ENCODE results near the gene CEP57. TPM values are rescaled to one million over a fixed set of nuclear protein-coding genes. Genes with fewer than 3 reads are reported as not detected.

CEP57 gene
- total RNA-seq, 4 donors from 2014 or later = 44.5 to 68.5 (median 57.0) TPM

DNA sequence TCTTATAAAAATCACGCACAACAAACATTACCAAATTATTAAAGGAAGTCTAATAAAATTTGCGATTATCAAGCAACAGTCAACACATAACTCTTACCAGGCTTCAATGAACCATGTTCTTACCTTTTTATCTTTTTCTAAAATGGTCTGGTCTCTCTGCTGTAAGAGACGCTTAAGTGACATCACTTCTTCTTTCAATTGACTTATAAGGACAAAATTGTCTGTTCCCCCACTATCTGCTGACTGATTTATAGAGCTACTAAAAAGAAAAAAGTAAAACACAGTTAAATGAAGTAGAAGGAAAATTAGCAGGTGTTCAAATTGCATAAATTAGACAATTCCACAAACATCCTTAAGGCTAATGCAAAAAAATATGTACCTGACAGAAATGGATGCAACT is 11.6 kb upstream of the CEP57 start:
- Histone ChIP-seq H3K27ac (no peak overlapping the region), H3K4me1 (no peaks in the 10 kb centered on the region), H3K4me3 (no peak overlapping the region), H3K27me3 (no peaks in the 10 kb centered on the region), H3K9me3 (no peaks in the 10 kb centered on the region), H3K36me3 (peaks cover 0 to 75% (median 0%) of the 10 kb centered on the region in 3 donors)
- TF ChIP-seq, protein P1, sequence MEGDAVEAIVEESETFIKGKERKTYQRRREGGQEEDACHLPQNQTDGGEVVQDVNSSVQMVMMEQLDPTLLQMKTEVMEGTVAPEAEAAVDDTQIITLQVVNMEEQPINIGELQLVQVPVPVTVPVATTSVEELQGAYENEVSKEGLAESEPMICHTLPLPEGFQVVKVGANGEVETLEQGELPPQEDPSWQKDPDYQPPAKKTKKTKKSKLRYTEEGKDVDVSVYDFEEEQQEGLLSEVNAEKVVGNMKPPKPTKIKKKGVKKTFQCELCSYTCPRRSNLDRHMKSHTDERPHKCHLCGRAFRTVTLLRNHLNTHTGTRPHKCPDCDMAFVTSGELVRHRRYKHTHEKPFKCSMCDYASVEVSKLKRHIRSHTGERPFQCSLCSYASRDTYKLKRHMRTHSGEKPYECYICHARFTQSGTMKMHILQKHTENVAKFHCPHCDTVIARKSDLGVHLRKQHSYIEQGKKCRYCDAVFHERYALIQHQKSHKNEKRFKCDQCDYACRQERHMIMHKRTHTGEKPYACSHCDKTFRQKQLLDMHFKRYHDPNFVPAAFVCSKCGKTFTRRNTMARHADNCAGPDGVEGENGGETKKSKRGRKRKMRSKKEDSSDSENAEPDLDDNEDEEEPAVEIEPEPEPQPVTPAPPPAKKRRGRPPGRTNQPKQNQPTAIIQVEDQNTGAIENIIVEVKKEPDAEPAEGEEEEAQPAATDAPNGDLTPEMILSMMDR (IDR thresholded peaks at IDR 0.05) = no peak
- TF ChIP-seq POLR2A (IDR thresholded peaks at IDR 0.05) = no peak
- DNase-seq = no peak

DNA sequence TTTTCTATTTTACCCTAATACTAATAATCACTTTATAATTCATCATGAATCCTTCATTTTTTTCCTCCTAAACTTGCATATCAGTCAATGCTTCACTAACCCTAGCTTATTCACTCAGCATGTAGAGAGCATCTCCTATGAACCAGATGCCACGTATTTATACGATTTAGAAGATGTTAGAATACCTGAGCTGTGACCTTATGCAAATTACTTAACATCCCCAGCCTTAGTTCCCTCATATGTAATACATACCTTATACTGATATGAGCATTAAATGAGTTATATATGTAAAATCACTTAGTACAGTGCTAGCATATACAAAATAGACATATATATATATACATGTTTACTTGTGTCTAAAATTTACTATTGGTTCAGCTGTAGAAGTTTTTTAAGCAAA is 9.8 kb upstream of the CEP57 start:
- no peak overlapping the region for H3K27ac ChIP-seq
- peaks cover 0 to 73% (median 0%) of the 10 kb centered on the region in 3 donors for H3K36me3 ChIP-seq
- TF ChIP-seq POLR2A (IDR thresholded peaks at IDR 0.05) = no peak
- TF ChIP-seq, protein P1 (IDR thresholded peaks at IDR 0.05) = no peak

DNA sequence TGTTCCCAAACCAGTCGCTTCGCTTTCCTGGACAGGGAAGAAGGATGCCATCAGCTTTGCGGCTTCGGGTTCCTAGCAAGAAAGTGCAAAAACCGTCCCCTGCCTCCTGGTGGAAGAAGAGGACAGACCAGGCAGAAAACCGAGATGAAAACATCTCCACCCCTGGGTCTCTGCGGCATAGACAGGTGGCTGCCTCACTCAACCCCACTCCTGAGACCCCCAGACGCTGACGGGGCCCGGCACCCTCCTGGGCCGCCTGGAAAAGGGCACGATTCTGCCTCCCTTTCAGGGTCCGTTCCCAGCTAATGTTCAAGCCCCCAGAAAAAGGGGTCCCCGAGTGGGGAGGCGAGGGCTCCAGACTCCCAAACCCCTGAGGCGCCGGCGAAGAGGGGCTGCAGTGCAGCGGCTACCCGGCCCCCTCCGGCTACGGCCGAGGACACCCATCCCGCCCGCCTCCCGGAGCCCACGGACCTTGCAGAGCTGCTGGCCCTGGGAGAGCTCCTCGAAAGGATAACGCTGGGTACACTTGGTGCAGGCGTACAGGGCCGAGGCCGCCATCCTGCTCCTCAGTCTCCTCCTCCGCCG is 1.3 kb upstream of the CEP57 start:
- peaks cover 0 to 32% (median 0%) of the 10 kb centered on the region in 3 donors for H3K36me3 ChIP-seq
- peak overlapping the region; percentile 64 to 84 (median 82) for H3K4me3 ChIP-seq
- TF ChIP-seq POLR2A (IDR thresholded peaks at IDR 0.05) = no peak
- TF ChIP-seq, protein P1 (IDR thresholded peaks at IDR 0.05) = peak in 1 of 6 experiments; percentile 21
- H3K9me3 ChIP-seq = no peaks in the 10 kb centered on the region
- H3K27ac ChIP-seq = peak overlapping the region; percentile 95 to 98 (median 98)
- H3K4me1 ChIP-seq = peaks cover 0 to 21% (median 5%) of the 10 kb centered on the region in 4 donors
- no peaks in the 10 kb centered on the region for H3K27me3 ChIP-seq
- DNase-seq = peak in 2 of 3 donors; percentile 30 to 49

More for the DNA sequence above, 9.8 kb upstream of the CEP57 start:
- H3K27me3 ChIP-seq = no peaks in the 10 kb centered on the region
- no peak for DNase-seq
- H3K9me3 ChIP-seq = no peaks in the 10 kb centered on the region
- no peak overlapping the region for H3K4me3 ChIP-seq
- H3K4me1 ChIP-seq = no peaks in the 10 kb centered on the region

DNA sequence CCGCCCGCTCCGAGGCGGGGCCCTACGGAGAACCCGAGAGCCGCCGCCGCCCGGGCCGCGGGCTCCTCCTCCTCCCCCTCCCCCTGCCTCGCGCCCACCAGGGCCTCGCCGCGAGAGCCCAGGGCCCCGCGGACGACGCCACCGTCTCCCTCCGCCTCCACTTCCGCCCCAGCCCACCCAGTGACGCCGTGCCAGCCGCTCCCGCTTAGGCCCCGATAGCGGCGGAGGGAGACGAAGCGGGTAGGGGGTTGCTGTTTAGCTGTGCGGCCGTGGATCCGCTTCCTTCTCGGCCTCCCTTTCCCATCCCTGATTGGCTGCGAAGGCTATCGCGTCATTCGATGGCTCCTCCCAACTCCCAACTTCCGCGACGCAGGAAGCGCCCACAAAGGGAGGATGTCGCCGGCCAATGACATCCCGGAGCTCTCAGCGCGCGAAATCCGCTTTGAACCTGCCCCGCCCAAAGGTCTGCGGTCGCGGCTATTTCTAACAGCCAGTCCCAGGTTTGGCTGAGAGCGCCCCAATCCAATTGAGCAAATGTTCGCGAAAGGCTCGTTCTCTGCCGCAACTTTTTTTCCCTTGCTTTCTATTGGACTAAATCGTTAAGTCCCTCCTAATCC is 684 bp upstream of the CEP57 start, which contains the start of gene FAM76B:
Gene FAM76B (minus strand): TSS at position 277 of the 617 bp plus-strand sequence. CDS start 304 bp downstream, outside the sequence.
- H3K4me3 ChIP-seq = peak within 1 kb of the TSS; percentile 64 to 84 (median 82)
- no peaks in the 10 kb centered on the region for H3K27me3 ChIP-seq
- peak; percentile 88 to 92 for TF ChIP-seq POLR2A (IDR thresholded peaks at IDR 0.05)
- TF ChIP-seq, protein P1 (IDR thresholded peaks at IDR 0.05) = no peak
- H3K9me3 ChIP-seq = no peaks in the 10 kb centered on the region
- peaks cover 0 to 28% (median 0%) of the 10 kb centered on the region in 3 donors for H3K36me3 ChIP-seq
- DNase-seq = peak; percentile 94 to 98 (median 98)
- peak within 1 kb of the TSS; percentile 95 to 98 (median 98) for H3K27ac ChIP-seq
- H3K4me1 ChIP-seq = peaks cover 0 to 21% (median 5%) of the 10 kb centered on the region in 4 donors

DNA sequence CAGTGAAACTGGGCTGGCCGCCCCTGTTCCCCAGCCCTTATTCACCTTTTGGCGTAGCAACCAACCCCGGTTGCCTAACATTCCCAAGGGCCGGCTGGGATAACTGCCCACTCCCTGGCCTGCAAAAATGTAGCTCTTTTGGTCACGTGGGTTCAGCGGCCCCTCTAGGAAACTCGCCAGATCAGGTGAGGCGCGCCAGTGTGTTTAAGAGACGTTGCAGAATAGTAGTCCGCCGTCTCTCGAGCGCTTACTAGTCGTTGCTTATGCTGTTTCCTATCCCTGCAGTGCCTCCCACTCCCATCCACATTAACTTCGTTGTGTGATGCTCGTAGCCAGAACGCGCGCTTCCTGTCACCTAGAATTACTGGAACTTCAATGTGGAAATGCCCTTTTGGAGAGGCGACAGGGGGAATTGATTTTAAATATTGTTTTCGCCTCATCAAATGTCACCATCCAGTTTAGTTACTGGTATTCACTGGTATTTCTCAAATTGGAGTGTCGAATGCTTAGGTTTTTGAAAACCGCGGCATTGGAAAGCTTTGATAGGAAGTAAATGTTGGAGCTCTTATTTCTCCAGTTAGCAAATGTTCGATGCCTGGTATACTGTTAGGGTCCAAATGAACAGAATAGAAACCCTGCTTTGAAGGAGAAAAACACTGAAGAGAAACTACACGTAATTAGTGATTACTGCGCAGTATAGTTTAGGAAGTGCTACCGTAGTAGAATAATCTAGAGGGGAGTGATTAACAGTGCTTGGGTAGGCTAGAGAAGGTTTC is 823 bp downstream of the CEP57 start:
- peaks cover 0 to 13% (median 0%) of the 10 kb centered on the region in 3 donors for H3K36me3 ChIP-seq
- H3K4me3 ChIP-seq = peak overlapping the region; percentile 64 to 84 (median 82)
- peak overlapping the region; percentile 95 to 98 (median 98) for H3K27ac ChIP-seq
- no peaks in the 10 kb centered on the region for H3K27me3 ChIP-seq
- H3K4me1 ChIP-seq = peaks cover 0 to 28% (median 5%) of the 10 kb centered on the region in 4 donors
- TF ChIP-seq POLR2A (IDR thresholded peaks at IDR 0.05) = peak in 1 of 2 donors; percentile 43
- TF ChIP-seq, protein P1 (IDR thresholded peaks at IDR 0.05) = no peak
- no peaks in the 10 kb centered on the region for H3K9me3 ChIP-seq
- peak; percentile 73 to 85 (median 77) for DNase-seq
